ENCODE results near the gene PIP4K2A.

DNA sequence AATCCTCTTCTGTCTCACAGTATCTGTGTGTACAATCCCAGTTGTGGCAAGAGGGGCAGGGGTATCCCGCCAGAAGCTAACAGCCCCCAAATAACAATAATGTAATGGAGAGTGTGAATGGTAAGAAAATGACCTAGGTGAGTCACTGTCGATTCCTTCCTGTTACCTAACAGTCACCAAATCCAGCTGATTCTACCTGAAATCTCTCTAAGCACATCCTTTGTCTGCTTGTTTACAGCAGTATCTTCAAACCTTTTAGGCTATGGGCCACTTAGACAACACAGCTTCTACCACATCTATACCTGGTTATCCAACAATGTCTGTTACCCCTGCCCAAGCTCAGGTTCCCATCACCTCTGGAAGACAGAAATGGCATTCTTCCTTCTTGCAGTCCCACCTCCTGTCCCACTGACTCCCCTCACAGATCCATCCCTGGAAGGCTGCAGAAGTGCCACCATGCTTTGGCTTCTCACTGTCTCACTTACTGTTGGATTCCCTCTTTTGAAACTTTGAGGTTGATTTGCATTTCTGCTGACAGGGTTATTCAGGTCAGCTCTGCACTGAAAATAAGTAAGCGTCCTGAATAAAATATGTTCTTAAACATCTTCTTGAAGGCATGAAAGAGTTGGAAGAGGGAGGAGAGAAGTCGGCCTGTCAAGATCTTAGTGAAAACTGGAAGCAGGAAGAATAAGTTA, 13.1 kb downstream of the PIP4K2A start:
- TF ChIP-seq, protein P1, sequence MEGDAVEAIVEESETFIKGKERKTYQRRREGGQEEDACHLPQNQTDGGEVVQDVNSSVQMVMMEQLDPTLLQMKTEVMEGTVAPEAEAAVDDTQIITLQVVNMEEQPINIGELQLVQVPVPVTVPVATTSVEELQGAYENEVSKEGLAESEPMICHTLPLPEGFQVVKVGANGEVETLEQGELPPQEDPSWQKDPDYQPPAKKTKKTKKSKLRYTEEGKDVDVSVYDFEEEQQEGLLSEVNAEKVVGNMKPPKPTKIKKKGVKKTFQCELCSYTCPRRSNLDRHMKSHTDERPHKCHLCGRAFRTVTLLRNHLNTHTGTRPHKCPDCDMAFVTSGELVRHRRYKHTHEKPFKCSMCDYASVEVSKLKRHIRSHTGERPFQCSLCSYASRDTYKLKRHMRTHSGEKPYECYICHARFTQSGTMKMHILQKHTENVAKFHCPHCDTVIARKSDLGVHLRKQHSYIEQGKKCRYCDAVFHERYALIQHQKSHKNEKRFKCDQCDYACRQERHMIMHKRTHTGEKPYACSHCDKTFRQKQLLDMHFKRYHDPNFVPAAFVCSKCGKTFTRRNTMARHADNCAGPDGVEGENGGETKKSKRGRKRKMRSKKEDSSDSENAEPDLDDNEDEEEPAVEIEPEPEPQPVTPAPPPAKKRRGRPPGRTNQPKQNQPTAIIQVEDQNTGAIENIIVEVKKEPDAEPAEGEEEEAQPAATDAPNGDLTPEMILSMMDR (IDR thresholded peaks at IDR 0.05) = no peak
- TF ChIP-seq EP300 (IDR thresholded peaks at IDR 0.05) = no peak

Measured in suprapubic skin (tissue), 3 donors.